SK-N-SH treated with all-trans-retinoic acid at 6 μM for 48 hours (cell line): ENCODE data around the gene CEBPA.

Experiments used
- ATAC-seq: fragments of 200-7000 bp; cut with Tn5 transposase; 3 replicates; pipeline ENCODE4 v1.9.1; 2020; ENCODE audit warnings: mild to moderate bottlenecking, moderate library complexity
- BACH2 ChIP-seq: fragments of 250-450 bp; sonication (Bioruptor Pico); IDR thresholded peaks from 2 replicates; pipeline ENCODE4 v1.9.0; 2021; ENCODE audit warnings: mild to moderate bottlenecking, borderline replicate concordance
- CSDC2 ChIP-seq: fragments of 250-450 bp; sonication (Bioruptor Pico); IDR thresholded peaks from 2 replicates; pipeline ENCODE4 v1.5.0; 2020; ENCODE audit warnings: mild to moderate bottlenecking, moderate library complexity
- ESRRG ChIP-seq: fragments of 250-450 bp; sonication (Bioruptor Pico); IDR thresholded peaks from 2 replicates; pipeline ENCODE4 v1.6.1; 2021; ENCODE audit warnings: mild to moderate bottlenecking
- ISL1 ChIP-seq: fragments of 250-450 bp; sonication (Bioruptor Pico); IDR thresholded peaks from 2 replicates; pipeline ENCODE4 v2.1.2; 2022; ENCODE audit warnings: mild to moderate bottlenecking, moderate library complexity
- RARB ChIP-seq: fragments of 250-450 bp; sonication (Bioruptor Pico); IDR thresholded peaks from 2 replicates; pipeline ENCODE4 v1.8.0; 2021; ENCODE audit warnings: mild to moderate bottlenecking, moderate library complexity
- ZC3H10 ChIP-seq: fragments of 250-450 bp; sonication (Bioruptor Pico); IDR thresholded peaks from 2 replicates; pipeline ENCODE4 v1.5.1; 2021; ENCODE audit warnings: mild to moderate bottlenecking, moderate library complexity
- ZFP30 ChIP-seq: fragments of 450-650 bp; formaldehyde crosslinking; IDR thresholded peaks from 2 replicates; pipeline ENCODE4 v1.5.0; 2022; ENCODE audit warnings: mild to moderate bottlenecking, moderate library complexity
- TF ChIP-seq, protein P1 (sequence below): fragments of 250-450 bp; sonication (Bioruptor Pico); IDR thresholded peaks from 2 replicates; pipeline ENCODE4 v1.5.1; 2021; ENCODE audit warnings: mild to moderate bottlenecking, moderate library complexity

Gene CEBPA

DNA sequence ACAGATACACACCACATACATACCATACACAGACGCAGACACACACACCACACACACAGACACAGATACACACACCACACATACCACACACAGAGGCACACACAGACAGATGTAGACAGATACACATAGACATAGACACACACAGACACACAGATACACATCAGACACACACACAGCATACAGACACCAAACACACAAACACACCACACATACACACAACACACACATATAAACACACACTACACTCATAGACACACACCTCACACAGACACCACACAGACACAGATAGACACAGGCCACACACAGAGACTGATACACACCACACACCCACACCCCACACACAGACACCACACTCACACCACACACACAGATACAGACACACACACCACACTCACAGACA is 51.8 kb downstream of the CEBPA start:
- ATAC-seq, result no peak
- TF ChIP-seq, protein P1, sequence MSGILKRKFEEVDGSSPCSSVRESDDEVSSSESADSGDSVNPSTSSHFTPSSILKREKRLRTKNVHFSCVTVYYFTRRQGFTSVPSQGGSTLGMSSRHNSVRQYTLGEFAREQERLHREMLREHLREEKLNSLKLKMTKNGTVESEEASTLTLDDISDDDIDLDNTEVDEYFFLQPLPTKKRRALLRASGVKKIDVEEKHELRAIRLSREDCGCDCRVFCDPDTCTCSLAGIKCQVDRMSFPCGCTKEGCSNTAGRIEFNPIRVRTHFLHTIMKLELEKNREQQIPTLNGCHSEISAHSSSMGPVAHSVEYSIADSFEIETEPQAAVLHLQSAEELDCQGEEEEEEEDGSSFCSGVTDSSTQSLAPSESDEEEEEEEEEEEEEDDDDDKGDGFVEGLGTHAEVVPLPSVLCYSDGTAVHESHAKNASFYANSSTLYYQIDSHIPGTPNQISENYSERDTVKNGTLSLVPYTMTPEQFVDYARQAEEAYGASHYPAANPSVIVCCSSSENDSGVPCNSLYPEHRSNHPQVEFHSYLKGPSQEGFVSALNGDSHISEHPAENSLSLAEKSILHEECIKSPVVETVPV, result no peak
- TF ChIP-seq ZFP30 (CRISPR knock-in tag) (no peak), RARB (CRISPR knock-in tag) (no peak), BACH2 (CRISPR knock-in tag) (no peak), ISL1 (CRISPR knock-in tag) (no peak), ZC3H10 (CRISPR knock-in tag) (no peak), ESRRG (no peak), CSDC2 (no peak)
- TF ChIP-seq, all 23 proteins: peak for 0
